GM06990 (cell line): ENCODE measurements around the gene DDI2.

Source experiments
- DNase-seq: peaks from one replicate; pipeline ENCODE4 v3.0.0-alpha.2; 2011; ENCODE audit not compliant: insufficient read length; ENCODE audit errors: extremely low read depth
- H3K27me3 ChIP-seq: replicated peaks from 2 replicates; pipeline ENCODE4 v1.6.0; 2011; ENCODE audit warnings: low read length; ENCODE audit not compliant: control insufficient read depth, insufficient read depth
- H3K36me3 ChIP-seq: 2 replicates; pipeline ENCODE4 v1.5.1; 2011; ENCODE audit warnings: low read length; ENCODE audit not compliant: control insufficient read depth, insufficient read depth
- H3K4me3 ChIP-seq: replicated peaks from 2 replicates; pipeline ENCODE4 v1.5.1; 2011; ENCODE audit warnings: low read depth, mild to moderate bottlenecking, control low read depth, low read length
- CTCF ChIP-seq: IDR thresholded peaks from 2 replicates; pipeline ENCODE4 v1.5.1; 2011; ENCODE audit warnings: low read length, control low read depth, mild to moderate bottlenecking, inconsistent platforms; ENCODE audit not compliant: insufficient read depth, poor library complexity, severe bottlenecking

DDI2 gene

GRCh38 chr1:15617173-15618076 is at the start of gene DDI2:
DDI2 (plus strand) TSS chr1:15617458; CDS start chr1:15617671, 213 bp downstream.
- DNase-seq, result peak; percentile 95
- H3K4me3 ChIP-seq, result peak within 1 kb of the TSS; percentile 90
- H3K36me3 ChIP-seq, result no peaks in the 10 kb centered on the region
- H3K27me3 ChIP-seq, result no peaks in the 10 kb centered on the region
- TF ChIP-seq CTCF, result no peak

GRCh38 chr1:15568387-15569073 is 48.7 kb upstream of the DDI2 start:
- H3K4me3 ChIP-seq, result no peak overlapping the region
- TF ChIP-seq CTCF, result no peak
- no peaks in the 10 kb centered on the region for H3K27me3 ChIP-seq
- peaks cover 21% of the 10 kb centered on the region for H3K36me3 ChIP-seq
- DNase-seq, result no peak

- no peak for TF ChIP-seq CTCF
- DNase-seq, result no peak
- Histone ChIP-seq H3K4me3 (no peak overlapping the region), H3K36me3 (peaks cover 19% of the 10 kb centered on the region), H3K27me3 (no peaks in the 10 kb centered on the region)
These were observed 46.4 kb upstream of the DDI2 start for GRCh38 chr1:15570861-15571260.

- H3K36me3 ChIP-seq, result peaks cover 17% of the 10 kb centered on the region
- TF ChIP-seq CTCF, result no peak
- no peak overlapping the region for H3K4me3 ChIP-seq
- no peaks in the 10 kb centered on the region for H3K27me3 ChIP-seq
- DNase-seq, result no peak
These were observed 46.0 kb upstream of the DDI2 start for GRCh38 chr1:15571266-15571665.

GRCh38 chr1:15573477-15573876 is 43.8 kb upstream of the DDI2 start:
- Histone ChIP-seq H3K27me3 (no peaks in the 10 kb centered on the region), H3K4me3 (no peak overlapping the region), H3K36me3 (peaks cover 5% of the 10 kb centered on the region)
- DNase-seq, result no peak
- no peak for TF ChIP-seq CTCF
